Mesenchymal stem cell (in vitro differentiated cells and primary cell): ENCODE data around the gene QSOX1.
"Not testable (repeated sequence)": the region's sequence is repeated elsewhere in the genome, so short reads cannot be mapped to it uniquely, and the experiment has no call there.

Experiments
- DNase-seq: peaks from one replicate; pipeline ENCODE4 v3.0.0-alpha.2; 2013
- H2AFZ ChIP-seq: one replicate; pipeline ENCODE4 v1.6.1; 2013; ENCODE audit warnings: low read depth, mild to moderate bottlenecking, control low read depth, inconsistent platforms, low read length, moderate library complexity
- H2AK5ac ChIP-seq: 2 replicates; pipeline ENCODE4 v1.6.1; 2013; ENCODE audit warnings: low read length, moderate library complexity, mild to moderate bottlenecking, inconsistent platforms; ENCODE audit not compliant: severe bottlenecking
- H2BK120ac ChIP-seq: one replicate; pipeline ENCODE4 v1.6.1; 2013; ENCODE audit warnings: low read depth, mild to moderate bottlenecking, inconsistent platforms, low read length, moderate library complexity
- H2BK12ac ChIP-seq, 2 experiments: one replicate each; pipeline ENCODE4 v1.6.1; 2013; ENCODE audit warnings: inconsistent platforms in 2 of 2, low read length in 2 of 2, mild to moderate bottlenecking in 2 of 2, moderate library complexity in 2 of 2, control low read depth in 1 of 2
- H2BK15ac ChIP-seq: one replicate; pipeline ENCODE4 v1.6.1; 2013; ENCODE audit warnings: mild to moderate bottlenecking, low read depth, inconsistent platforms; ENCODE audit not compliant: poor library complexity, severe bottlenecking
- H2BK5ac ChIP-seq: 2 replicates; pipeline ENCODE4 v1.6.1; 2013; ENCODE audit warnings: low read depth, mild to moderate bottlenecking, low read length, control low read depth, inconsistent platforms; ENCODE audit not compliant: poor library complexity, severe bottlenecking
- H3K14ac ChIP-seq, 2 experiments: one replicate each; pipeline ENCODE4 v1.6.1; 2013; ENCODE audit warnings: inconsistent platforms in 2 of 2, low read length in 2 of 2, control low read depth in 1 of 2, mild to moderate bottlenecking in 1 of 2, moderate library complexity in 1 of 2
- H3K18ac ChIP-seq, 2 experiments: one replicate each; pipeline ENCODE4 v1.6.1; 2013; ENCODE audit warnings: inconsistent platforms in 2 of 2, low read length in 2 of 2, control low read depth in 1 of 2, low read depth in 1 of 2, mild to moderate bottlenecking in 1 of 2
- H3K23ac ChIP-seq, 2 experiments: one replicate each; pipeline ENCODE4 v1.6.1; 2013; ENCODE audit warnings: inconsistent platforms in 2 of 2, low read length in 2 of 2, mild to moderate bottlenecking in 2 of 2, moderate library complexity in 2 of 2, control low read depth in 1 of 2
- H3K27ac ChIP-seq: 2 replicates; pipeline ENCODE4 v1.5.1; 2013; ENCODE audit warnings: mild to moderate bottlenecking, moderate library complexity, low read length, control low read depth, inconsistent platforms; ENCODE audit not compliant: poor library complexity, severe bottlenecking
- H3K27me3 ChIP-seq, 2 experiments: 2 replicates each; pipeline versions ENCODE4 v1.6.1 to v1.7.0; 2013; ENCODE audit warnings: low read length in 2 of 2, mild to moderate bottlenecking in 2 of 2, moderate library complexity in 2 of 2, control low read depth in 1 of 2, inconsistent platforms in 1 of 2; ENCODE audit not compliant: control insufficient read depth in 1 of 2, insufficient read depth in 1 of 2
- H3K36me3 ChIP-seq, 2 experiments: 2 replicates each; pipeline versions ENCODE4 v1.6.1 to v1.7.0; 2013; ENCODE audit warnings: low read length in 2 of 2, control low read depth in 1 of 2, inconsistent platforms in 1 of 2, low read depth in 1 of 2, mild to moderate bottlenecking in 1 of 2; ENCODE audit not compliant: insufficient read depth in 2 of 2, control insufficient read depth in 1 of 2
- H3K4ac ChIP-seq, 2 experiments: one replicate each; pipeline ENCODE4 v1.6.1; 2013; ENCODE audit warnings: inconsistent platforms in 2 of 2, low read length in 2 of 2, mild to moderate bottlenecking in 2 of 2, moderate library complexity in 2 of 2, control low read depth in 1 of 2, low read depth in 1 of 2
- H3K4me1 ChIP-seq: 2 replicates; pipeline ENCODE4 v1.6.1; 2013; ENCODE audit warnings: low read depth, low read length, control low read depth; ENCODE audit not compliant: control insufficient read depth, insufficient read depth
- H3K4me2 ChIP-seq: 2 replicates; pipeline ENCODE4 v1.6.1; 2013; ENCODE audit warnings: low read length, mild to moderate bottlenecking, inconsistent platforms; ENCODE audit not compliant: poor library complexity, severe bottlenecking
- H3K4me3 ChIP-seq, 2 experiments: 2 replicates each; pipeline versions ENCODE4 v1.5.1 to v1.7.0; 2013; ENCODE audit warnings: low read length in 2 of 2, mild to moderate bottlenecking in 2 of 2, control low read depth in 1 of 2, low read depth in 1 of 2; ENCODE audit not compliant: insufficient read depth in 1 of 2
- H3K79me1 ChIP-seq: replicated peaks from 2 replicates; pipeline ENCODE4 v1.6.1; 2013; ENCODE audit warnings: mild to moderate bottlenecking, control low read depth, low read length, inconsistent platforms; ENCODE audit not compliant: poor library complexity, severe bottlenecking
- H3K9ac ChIP-seq: 2 replicates; pipeline ENCODE4 v1.7.0; 2013; ENCODE audit warnings: mild to moderate bottlenecking, low read length, moderate library complexity
- H3K9me3 ChIP-seq: 2 replicates; pipeline ENCODE4 v1.7.0; 2013; ENCODE audit warnings: mild to moderate bottlenecking, low read length; ENCODE audit not compliant: control insufficient read depth
- H4K8ac ChIP-seq: one replicate; pipeline ENCODE4 v1.6.1; 2013; ENCODE audit warnings: inconsistent platforms, mild to moderate bottlenecking, low read length, moderate library complexity
- H4K91ac ChIP-seq: one replicate; pipeline ENCODE4 v1.6.1; 2013; ENCODE audit warnings: mild to moderate bottlenecking, low read length, inconsistent platforms
- WGBS: methylation state at CpG from one replicate; pipeline ENCODE4 v1.1.7; 2013; ENCODE audit warnings: mixed read lengths; 5-methylcytosine and 5-hydroxymethylcytosine counted together

Gene QSOX1

GRCh38 chr1:180130651-180131050, 24.0 kb upstream of the QSOX1 start:
- H3K4ac ChIP-seq = peak overlapping the region in 1 of 2 experiments; percentile 71
- no peak overlapping the region for H3K9ac ChIP-seq
- H3K14ac ChIP-seq = no peak overlapping the region
- no peak overlapping the region for H3K27ac ChIP-seq
- no peaks in the 10 kb centered on the region for H3K79me1 ChIP-seq
- no peak overlapping the region for H4K91ac ChIP-seq
- H2BK120ac ChIP-seq = no peak overlapping the region
- peaks cover 5% of the 10 kb centered on the region for H3K4me1 ChIP-seq
- 95% methylated on average over 2 of the region's 2 CpGs for WGBS
- H2BK12ac ChIP-seq = peak overlapping the region in 1 of 2 experiments; percentile 80
- no peaks in the 10 kb centered on the region for H3K9me3 ChIP-seq
- no peak overlapping the region for H3K4me3 ChIP-seq
- no peaks in the 10 kb centered on the region for H3K36me3 ChIP-seq
- no peak overlapping the region for H3K4me2 ChIP-seq
- H2AFZ ChIP-seq = no peak overlapping the region
- H3K23ac ChIP-seq = no peak overlapping the region
- H2BK15ac ChIP-seq = peak overlapping the region; percentile 60
- no peak overlapping the region for H2BK5ac ChIP-seq
- no peaks in the 10 kb centered on the region for H3K27me3 ChIP-seq
- H2AK5ac ChIP-seq = no peak overlapping the region
- no peak for DNase-seq
- no peak overlapping the region for H4K8ac ChIP-seq
- H3K18ac ChIP-seq = peak overlapping the region; percentile 5 to 83

GRCh38 chr1:180131510-180131909, 23.2 kb upstream of the QSOX1 start:
- Histone ChIP-seq H3K4me1 (peaks cover 5% of the 10 kb centered on the region), H2BK15ac (no peak overlapping the region), H3K27ac (no peak overlapping the region), H3K36me3 (no peaks in the 10 kb centered on the region), H3K4ac (no peak overlapping the region), H3K23ac (no peak overlapping the region), H3K9me3 (no peaks in the 10 kb centered on the region), H4K91ac (no peak overlapping the region), H4K8ac (no peak overlapping the region), H2AK5ac (no peak overlapping the region), H2AFZ (no peak overlapping the region), H3K14ac (no peak overlapping the region), H2BK120ac (no peak overlapping the region), H3K79me1 (no peaks in the 10 kb centered on the region), H2BK12ac (no peak overlapping the region), H3K4me2 (no peak overlapping the region), H3K9ac (no peak overlapping the region), H3K4me3 (no peak overlapping the region), H2BK5ac (no peak overlapping the region), H3K18ac (no peak overlapping the region), H3K27me3 (no peaks in the 10 kb centered on the region)
- peak; percentile 97 for DNase-seq
- WGBS = 2% methylated on average over 5 of the region's 5 CpGs

GRCh38 chr1:180133193-180133592, 21.5 kb upstream of the QSOX1 start:
- H2BK120ac ChIP-seq = no peak overlapping the region
- H3K4me2 ChIP-seq = no peak overlapping the region
- 86% methylated on average over 1 of the region's 1 CpG for WGBS

GRCh38 chr1:180133688-180134087, 21.0 kb upstream of the QSOX1 start:
- H3K4ac ChIP-seq = peak overlapping the region in 1 of 2 experiments; percentile 52
- not testable (repeated sequence) for H3K79me1 ChIP-seq, H2BK15ac ChIP-seq, H3K23ac ChIP-seq, H2BK120ac ChIP-seq, H4K91ac ChIP-seq, H3K9ac ChIP-seq, H2AFZ ChIP-seq, H3K18ac ChIP-seq, DNase-seq, H3K4me2 ChIP-seq, H3K9me3 ChIP-seq, H3K4me3 ChIP-seq, H3K4me1 ChIP-seq, H3K27ac ChIP-seq, H3K36me3 ChIP-seq, H2BK5ac ChIP-seq, H2AK5ac ChIP-seq, H4K8ac ChIP-seq, H3K27me3 ChIP-seq, H3K14ac ChIP-seq
- peak overlapping the region in 1 of 2 experiments; percentile 54 for H2BK12ac ChIP-seq
- WGBS = 79% methylated on average over 7 of the region's 9 CpGs

More at GRCh38 chr1:180133193-180133592, 21.5 kb upstream of the QSOX1 start:
- no peaks in the 10 kb centered on the region for H3K79me1 ChIP-seq
- H3K27ac ChIP-seq = no peak overlapping the region
- no peak overlapping the region for H2AK5ac ChIP-seq
- H3K9me3 ChIP-seq = no peaks in the 10 kb centered on the region
- H2BK12ac ChIP-seq = peak overlapping the region in 1 of 2 experiments; percentile 54
- H3K4me3 ChIP-seq = no peak overlapping the region
- H3K9ac ChIP-seq = no peak overlapping the region
- no peak for DNase-seq
- H2BK5ac ChIP-seq = no peak overlapping the region
- H2AFZ ChIP-seq = no peak overlapping the region
- no peaks in the 10 kb centered on the region for H3K27me3 ChIP-seq
- no peak overlapping the region for H4K91ac ChIP-seq
- H3K23ac ChIP-seq = no peak overlapping the region
- no peak overlapping the region for H2BK15ac ChIP-seq
- peak overlapping the region in 1 of 2 experiments; percentile 52 for H3K4ac ChIP-seq
- H3K36me3 ChIP-seq = no peaks in the 10 kb centered on the region
- H3K4me1 ChIP-seq = peaks cover 5% of the 10 kb centered on the region
- H3K14ac ChIP-seq = no peak overlapping the region
- H4K8ac ChIP-seq = no peak overlapping the region
- no peak overlapping the region for H3K18ac ChIP-seq
